WERI-Rb-1 (cell line): ENCODE results near the gene HS6ST1.

Experiments used
- DNase-seq: peaks from one replicate; pipeline ENCODE4 v3.0.0-alpha.2; 2020
- H3K27ac ChIP-seq: fragments of 250-450 bp; sonication (Bioruptor Pico); 2 replicates; pipeline ENCODE4 v1.5.1; 2020; ENCODE audit warnings: mild to moderate bottlenecking, moderate library complexity
- H3K27me3 ChIP-seq: fragments of 250-450 bp; sonication (Bioruptor Pico); 2 replicates; pipeline ENCODE4 v1.5.1; 2021; ENCODE audit warnings: mild to moderate bottlenecking, low read depth, moderate library complexity; ENCODE audit not compliant: insufficient read depth, severe bottlenecking
- H3K36me3 ChIP-seq: fragments of 250-450 bp; sonication (Bioruptor Pico); 2 replicates; pipeline ENCODE4 v1.5.1; 2020; ENCODE audit warnings: mild to moderate bottlenecking, moderate library complexity
- H3K4me3 ChIP-seq: 2 replicates; pipeline ENCODE4 v1.5.1; 2011; ENCODE audit warnings: low read depth, mild to moderate bottlenecking, control low read depth, low read length
- H3K9me3 ChIP-seq: fragments of 250-450 bp; sonication (Bioruptor Pico); 2 replicates; pipeline ENCODE4 v1.5.1; 2021; ENCODE audit warnings: mild to moderate bottlenecking, moderate library complexity; ENCODE audit not compliant: severe bottlenecking
- CTCF ChIP-seq: IDR thresholded peaks from 2 replicates; pipeline ENCODE4 v1.5.1; 2011; ENCODE audit warnings: low read depth, mild to moderate bottlenecking, control low read depth, inconsistent platforms, low read length

HS6ST1 gene

GRCh38 chr2:128359841-128360240 is 41.2 kb upstream of the HS6ST1 start:
- H3K27me3 ChIP-seq, result no peaks in the 10 kb centered on the region
- TF ChIP-seq CTCF, result no peak

GRCh38 chr2:128358941-128359731 is 40.5 kb upstream of the HS6ST1 start:
- Histone ChIP-seq H3K4me3 (no peak overlapping the region), H3K27me3 (no peaks in the 10 kb centered on the region), H3K27ac (no peak overlapping the region), H3K9me3 (no peaks in the 10 kb centered on the region), H3K36me3 (no peaks in the 10 kb centered on the region)
- no peak for DNase-seq
- no peak for TF ChIP-seq CTCF

More at GRCh38 chr2:128359841-128360240, 41.2 kb upstream of the HS6ST1 start:
- H3K27ac ChIP-seq, result no peak overlapping the region
- H3K4me3 ChIP-seq, result no peak overlapping the region
- H3K9me3 ChIP-seq, result no peaks in the 10 kb centered on the region
- DNase-seq, result no peak
- H3K36me3 ChIP-seq, result no peaks in the 10 kb centered on the region

GRCh38 chr2:128357506-128358370 is 39.1 kb upstream of the HS6ST1 start:
- DNase-seq, result no peak
- Histone ChIP-seq H3K4me3 (no peak overlapping the region), H3K9me3 (peaks cover under 1% of the 10 kb centered on the region), H3K27me3 (no peaks in the 10 kb centered on the region), H3K36me3 (no peaks in the 10 kb centered on the region), H3K27ac (no peak overlapping the region)
- TF ChIP-seq CTCF, result no peak

GRCh38 chr2:128356127-128356526 is 37.5 kb upstream of the HS6ST1 start:
- DNase-seq, result no peak
- Histone ChIP-seq H3K4me3 (no peak overlapping the region), H3K27me3 (no peaks in the 10 kb centered on the region), H3K36me3 (no peaks in the 10 kb centered on the region), H3K9me3 (peaks cover 11% of the 10 kb centered on the region), H3K27ac (no peak overlapping the region)
- TF ChIP-seq CTCF, result no peak

- Histone ChIP-seq H3K9me3 (peaks cover 15% of the 10 kb centered on the region), H3K27ac (no peak overlapping the region), H3K36me3 (no peaks in the 10 kb centered on the region), H3K27me3 (no peaks in the 10 kb centered on the region), H3K4me3 (no peak overlapping the region)
- no peak for DNase-seq
- TF ChIP-seq CTCF, result no peak
Measured at GRCh38 chr2:128354726-128355470, 36.2 kb upstream of the HS6ST1 start.
